ENCODE results near the gene UBA52. TPM values are rescaled to one million over a fixed set of nuclear protein-coding genes. Genes with fewer than 3 reads are reported as not detected.

Gene UBA52
- polyA plus RNA-seq, 1 experiment = 1,723 TPM

DNA sequence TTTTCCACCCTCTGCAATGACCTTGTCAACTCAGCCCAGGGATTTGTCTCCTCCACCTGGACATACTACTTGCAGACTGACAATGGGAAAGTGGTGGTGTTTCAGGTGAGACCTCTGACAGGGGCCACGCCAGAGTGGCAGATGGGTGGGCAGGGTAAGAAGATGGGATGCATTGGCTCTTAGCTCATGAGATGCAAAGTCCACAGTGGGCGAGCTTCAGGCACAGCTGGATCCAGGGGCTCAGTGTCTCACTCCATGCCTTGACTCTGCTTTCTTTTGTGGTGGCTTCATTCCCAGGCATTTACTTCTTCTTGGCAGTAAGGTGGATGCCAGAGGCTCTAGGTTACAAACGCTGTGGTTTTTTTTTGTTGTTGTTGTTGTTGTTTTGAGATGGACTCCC, 44.4 kb downstream of the UBA52 start:
- Histone ChIP-seq H3K27me3 (ENCODE audit: control insufficient read depth, insufficient read depth, low read length) (peaks cover 43% of the 10 kb centered on the region), H3K4me3 (ENCODE audit: low read depth, low read length) (no peak overlapping the region), H3K27ac (ENCODE audit: low read depth, low read length) (no peak overlapping the region), H3K9me3 (ENCODE audit: control insufficient read depth, insufficient read depth, low read length) (peaks cover 9% of the 10 kb centered on the region)
- ChIA-PET CTCF (no interaction called here), POLR2A (interaction anchor here (0.6 kb wide), 1 partner anchor 11 kb away, joined by 3 read pairs; no protein-coding TSS in a partner anchor)
- DNase-seq (ENCODE audit: low read depth, low spot score) = no peak
- TF ChIP-seq CTCF (IDR thresholded peaks at IDR 0.05; ENCODE audit: low read depth, low read length) = no peak

DNA sequence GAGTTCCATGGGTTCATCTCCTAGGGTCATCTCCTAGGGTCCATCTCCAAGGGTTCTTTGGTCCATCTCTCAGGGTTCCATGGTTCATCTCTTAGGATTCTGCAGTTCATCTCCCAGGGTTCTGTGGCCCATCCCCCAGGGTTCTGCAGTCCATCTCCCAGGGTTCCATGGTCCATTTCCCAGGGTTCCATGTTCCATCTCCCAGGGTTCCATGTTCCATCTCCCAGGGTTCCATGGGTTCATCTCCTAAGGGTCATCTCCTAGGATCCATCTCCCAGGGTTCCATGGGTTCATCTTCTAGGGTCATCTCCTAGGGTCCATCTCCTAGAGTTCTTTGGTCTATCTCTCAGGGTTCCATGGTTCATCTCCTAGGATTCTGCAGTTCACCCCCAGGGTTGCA, 45.9 kb downstream of the UBA52 start:
- Histone ChIP-seq H3K4me3 (ENCODE audit: low read depth, low read length) (no peak overlapping the region), H3K27ac (ENCODE audit: low read depth, low read length) (no peak overlapping the region), H3K27me3 (ENCODE audit: control insufficient read depth, insufficient read depth, low read length) (peaks cover 30% of the 10 kb centered on the region), H3K9me3 (ENCODE audit: control insufficient read depth, insufficient read depth, low read length) (peaks cover 9% of the 10 kb centered on the region)
- POLR2A ChIA-PET = no interaction called here
- TF ChIP-seq CTCF (IDR thresholded peaks at IDR 0.05; ENCODE audit: low read depth, low read length) = no peak
- CTCF ChIA-PET = no interaction called here
- no peak for DNase-seq (ENCODE audit: low read depth, low spot score)

- no peak for TF ChIP-seq CTCF (IDR thresholded peaks at IDR 0.05; ENCODE audit: low read depth, low read length)
- Histone ChIP-seq H3K4me3 (ENCODE audit: low read depth, low read length) (no peak overlapping the region), H3K27me3 (ENCODE audit: control insufficient read depth, insufficient read depth, low read length) (peaks cover 24% of the 10 kb centered on the region), H3K27ac (ENCODE audit: low read depth, low read length) (no peak overlapping the region), H3K9me3 (ENCODE audit: control insufficient read depth, insufficient read depth, low read length) (peaks cover 9% of the 10 kb centered on the region)
- DNase-seq (ENCODE audit: low read depth, low spot score) = no peak
- ChIA-PET POLR2A (no interaction called here), CTCF (interaction anchor here (0.7 kb wide), 1 partner anchor 24 kb away, joined by 4 read pairs; no protein-coding TSS in a partner anchor)
Observed at GRCh38 chr19:18618236-18618635, 46.6 kb downstream of the UBA52 start.

- TF ChIP-seq CTCF (IDR thresholded peaks at IDR 0.05; ENCODE audit: low read depth, low read length) = no peak
- ChIA-PET CTCF (interaction anchor here (0.6 kb wide), 1 partner anchor 50 kb away, joined by 6 read pairs; no protein-coding TSS in a partner anchor), POLR2A (no interaction called here)
- DNase-seq (ENCODE audit: low read depth, low spot score) = no peak
- H3K4me3 ChIP-seq (ENCODE audit: low read depth, low read length) = no peak overlapping the region
- peaks cover 9% of the 10 kb centered on the region for H3K9me3 ChIP-seq (ENCODE audit: control insufficient read depth, insufficient read depth, low read length)
- H3K27ac ChIP-seq (ENCODE audit: low read depth, low read length) = no peak overlapping the region
- peaks cover 8% of the 10 kb centered on the region for H3K27me3 ChIP-seq (ENCODE audit: control insufficient read depth, insufficient read depth, low read length)
Observed at GRCh38 chr19:18620311-18620710, 48.7 kb downstream of the UBA52 start.

GRCh38 chr19:18620902-18621301, 49.2 kb downstream of the UBA52 start:
- Histone ChIP-seq H3K27ac (ENCODE audit: low read depth, low read length) (no peak overlapping the region), H3K9me3 (ENCODE audit: control insufficient read depth, insufficient read depth, low read length) (peaks cover 9% of the 10 kb centered on the region), H3K27me3 (ENCODE audit: control insufficient read depth, insufficient read depth, low read length) (peaks cover 6% of the 10 kb centered on the region), H3K4me3 (ENCODE audit: low read depth, low read length) (no peak overlapping the region)
- no peak for TF ChIP-seq CTCF (IDR thresholded peaks at IDR 0.05; ENCODE audit: low read depth, low read length)
- ChIA-PET CTCF (interaction anchor here (0.6 kb wide), 1 partner anchor 50 kb away, joined by 6 read pairs; no protein-coding TSS in a partner anchor), POLR2A (interaction anchor here (0.6 kb wide), 1 partner anchor 74 kb away, joined by 4 read pairs; no protein-coding TSS in a partner anchor)
- no peak for DNase-seq (ENCODE audit: low read depth, low spot score)

All from AG04450 (cell line).